Endothelial cell (in vitro differentiated cells): ENCODE results near the gene CDC42SE2. TPM values are rescaled to one million over a fixed set of nuclear protein-coding genes. Genes with fewer than 3 reads are reported as not detected.
A peak's percentile ranks its signal among the peaks of the same experiment; 100 is the strongest.

Source experiments
- DNase-seq: peaks from one replicate; pipeline ENCODE4 v3.0.0; 2021; ENCODE audit warnings: low spot score
- H3K27ac Mint-ChIP-seq: one replicate; pipeline ENCODE4 v1.8.0; 2021; ENCODE audit warnings: mixed read lengths, inconsistent platforms; ENCODE audit not compliant: unreplicated experiment
- H3K27me3 Mint-ChIP-seq: one replicate; pipeline ENCODE4 v1.8.0; 2021; ENCODE audit warnings: mild to moderate bottlenecking, moderate library complexity, mixed read lengths, inconsistent platforms; ENCODE audit not compliant: unreplicated experiment
- H3K36me3 Mint-ChIP-seq: one replicate; pipeline ENCODE4 v1.8.0; 2021; ENCODE audit warnings: mild to moderate bottlenecking, low read depth, mixed read lengths, inconsistent platforms; ENCODE audit not compliant: unreplicated experiment
- H3K4me1 Mint-ChIP-seq: one replicate; pipeline ENCODE4 v1.8.0; 2021; ENCODE audit warnings: mild to moderate bottlenecking, mixed read lengths, inconsistent platforms; ENCODE audit not compliant: unreplicated experiment
- H3K4me3 Mint-ChIP-seq: one replicate; pipeline ENCODE4 v1.8.0; 2021; ENCODE audit warnings: mild to moderate bottlenecking, mixed read lengths, inconsistent platforms; ENCODE audit not compliant: unreplicated experiment
- H3K9me3 Mint-ChIP-seq: one replicate; pipeline ENCODE4 v1.8.0; 2021; ENCODE audit warnings: mixed read lengths, inconsistent platforms; ENCODE audit not compliant: unreplicated experiment
- total RNA-seq: library from RNA; stranded (reverse); fragmentation: NEBNext Ultra II Directional; extraction: Animal tissue kit (Norgen Biotek cat#: 25700); gene quantifications from one replicate; pipeline ENCODE4 v1.2.1, GENCODE V29; 2021; ENCODE audit not compliant: unreplicated experiment
- TF ChIP-seq, protein P1 (sequence below): fragments of 200-600 bp; sonication (generic); IDR thresholded peaks from one replicate; pipeline ENCODE4 v1.5.0; 2021; ENCODE audit warnings: antibody characterized with exemption; ENCODE audit not compliant: unreplicated experiment

The CDC42SE2 gene
- total RNA-seq, 1 donor from 2014 or later = 22.2 TPM

DNA sequence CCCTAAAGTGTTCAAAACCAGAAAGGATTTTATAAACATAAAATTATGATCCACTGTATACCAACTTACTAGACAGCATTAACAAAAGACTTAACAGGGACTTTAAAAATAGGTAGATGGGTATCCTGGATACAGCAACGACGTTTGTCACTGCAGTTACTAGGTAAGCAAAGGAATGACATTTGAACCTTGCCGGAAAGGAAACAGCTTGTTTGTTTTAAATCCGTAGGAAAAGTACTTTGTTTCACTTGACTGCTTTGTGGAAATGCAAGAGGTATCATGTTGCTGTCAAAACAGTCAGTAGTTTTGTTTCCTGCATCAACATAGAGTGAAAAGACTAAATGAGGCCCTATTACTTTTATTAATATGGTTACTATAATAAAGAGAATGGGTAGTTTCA is 122.9 kb downstream of the CDC42SE2 start:
- Mint-ChIP-seq H3K27me3 (no peaks in the 10 kb centered on the region), H3K4me1 (peaks cover 51% of the 10 kb centered on the region), H3K36me3 (no peaks in the 10 kb centered on the region), H3K27ac (peak overlapping the region; percentile 83), H3K4me3 (peak overlapping the region; percentile 23), H3K9me3 (no peaks in the 10 kb centered on the region)
- TF ChIP-seq, protein P1, sequence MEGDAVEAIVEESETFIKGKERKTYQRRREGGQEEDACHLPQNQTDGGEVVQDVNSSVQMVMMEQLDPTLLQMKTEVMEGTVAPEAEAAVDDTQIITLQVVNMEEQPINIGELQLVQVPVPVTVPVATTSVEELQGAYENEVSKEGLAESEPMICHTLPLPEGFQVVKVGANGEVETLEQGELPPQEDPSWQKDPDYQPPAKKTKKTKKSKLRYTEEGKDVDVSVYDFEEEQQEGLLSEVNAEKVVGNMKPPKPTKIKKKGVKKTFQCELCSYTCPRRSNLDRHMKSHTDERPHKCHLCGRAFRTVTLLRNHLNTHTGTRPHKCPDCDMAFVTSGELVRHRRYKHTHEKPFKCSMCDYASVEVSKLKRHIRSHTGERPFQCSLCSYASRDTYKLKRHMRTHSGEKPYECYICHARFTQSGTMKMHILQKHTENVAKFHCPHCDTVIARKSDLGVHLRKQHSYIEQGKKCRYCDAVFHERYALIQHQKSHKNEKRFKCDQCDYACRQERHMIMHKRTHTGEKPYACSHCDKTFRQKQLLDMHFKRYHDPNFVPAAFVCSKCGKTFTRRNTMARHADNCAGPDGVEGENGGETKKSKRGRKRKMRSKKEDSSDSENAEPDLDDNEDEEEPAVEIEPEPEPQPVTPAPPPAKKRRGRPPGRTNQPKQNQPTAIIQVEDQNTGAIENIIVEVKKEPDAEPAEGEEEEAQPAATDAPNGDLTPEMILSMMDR = no peak
- no peak for DNase-seq

DNA sequence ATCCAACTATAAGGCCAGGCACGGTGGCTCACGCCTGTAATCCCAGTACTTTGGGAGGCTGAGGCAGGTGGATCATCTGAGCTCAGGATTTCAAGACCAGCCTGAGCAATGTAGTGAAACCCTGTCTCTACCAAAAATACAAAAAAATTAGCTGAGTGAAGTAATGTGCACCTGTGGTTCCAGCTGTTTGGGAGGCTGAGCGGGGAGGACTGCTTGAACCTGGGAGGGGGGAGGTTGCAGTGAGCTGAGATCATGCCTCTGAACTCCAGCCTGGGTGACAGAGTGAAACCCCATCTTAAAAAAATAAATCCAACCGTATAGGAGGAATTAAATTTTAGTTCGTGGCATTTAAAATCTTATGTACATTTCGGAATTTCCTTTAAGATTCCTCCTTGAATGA is 123.4 kb downstream of the CDC42SE2 start:
- Mint-ChIP-seq H3K36me3 (no peaks in the 10 kb centered on the region), H3K4me1 (peaks cover 48% of the 10 kb centered on the region), H3K4me3 (no peak overlapping the region), H3K9me3 (no peaks in the 10 kb centered on the region), H3K27me3 (no peaks in the 10 kb centered on the region), H3K27ac (peak overlapping the region; percentile 83)
- TF ChIP-seq, protein P1 = no peak
- DNase-seq = no peak

DNA sequence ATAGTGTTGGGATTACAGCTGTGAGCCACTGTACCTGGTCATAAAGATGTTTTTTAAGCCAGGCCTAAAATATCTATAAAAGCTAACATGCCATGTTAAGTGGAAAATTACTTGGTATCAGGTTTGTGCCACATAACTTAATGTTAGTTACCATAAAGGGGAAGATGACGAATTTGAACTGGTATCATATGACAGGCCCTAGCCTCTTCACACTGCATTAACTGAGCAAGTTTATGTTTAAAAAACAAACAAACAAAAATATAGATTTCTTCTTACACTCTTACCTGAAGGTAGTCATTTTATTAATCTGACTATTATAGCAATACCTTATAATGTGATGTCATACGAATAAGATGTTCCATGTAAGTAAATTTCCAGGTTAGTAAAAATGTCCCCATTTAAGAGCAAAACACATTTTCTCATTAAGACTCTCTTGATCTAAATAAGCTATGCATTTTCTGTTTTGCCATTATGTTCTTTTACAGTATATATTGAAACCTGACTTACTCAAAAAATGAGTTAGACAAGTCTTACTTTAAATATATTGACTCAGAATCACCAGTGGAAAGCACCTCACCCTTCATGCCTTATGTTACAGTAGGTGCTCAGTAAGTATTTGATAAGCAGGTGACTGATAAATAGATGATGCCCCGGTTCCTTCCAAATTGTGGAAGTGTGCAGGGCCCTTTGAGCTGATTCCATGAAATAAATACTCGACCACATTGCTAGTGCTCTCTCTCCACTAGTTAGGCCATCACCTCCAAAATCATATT is 125.4 kb downstream of the CDC42SE2 start:
- peak overlapping the region; percentile 36 for H3K27ac Mint-ChIP-seq
- TF ChIP-seq, protein P1 = no peak
- H3K36me3 Mint-ChIP-seq = peaks cover 6% of the 10 kb centered on the region
- no peak for DNase-seq
- no peaks in the 10 kb centered on the region for H3K9me3 Mint-ChIP-seq
- peaks cover 41% of the 10 kb centered on the region for H3K4me1 Mint-ChIP-seq
- no peak overlapping the region for H3K4me3 Mint-ChIP-seq
- no peaks in the 10 kb centered on the region for H3K27me3 Mint-ChIP-seq

DNA sequence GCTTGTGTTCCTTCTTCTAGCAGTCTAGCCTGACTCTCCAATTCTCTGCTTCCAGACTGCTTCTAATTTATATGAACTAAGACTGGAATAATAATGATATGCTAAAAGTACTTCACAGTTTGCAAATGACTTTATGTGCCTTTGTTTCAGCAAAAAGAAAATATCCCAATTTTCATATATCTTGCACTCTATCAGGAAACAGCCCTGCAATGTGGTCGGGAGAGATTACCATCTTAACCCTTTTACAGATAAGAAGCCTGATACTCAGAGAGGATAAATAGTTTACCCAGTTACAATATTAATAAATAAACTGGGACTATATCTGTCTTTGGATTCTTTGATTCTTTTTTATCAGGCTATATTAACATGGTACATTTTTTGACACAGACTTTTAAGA is 126.0 kb downstream of the CDC42SE2 start:
- no peaks in the 10 kb centered on the region for H3K9me3 Mint-ChIP-seq
- no peak overlapping the region for H3K4me3 Mint-ChIP-seq
- peaks cover 38% of the 10 kb centered on the region for H3K4me1 Mint-ChIP-seq
- TF ChIP-seq, protein P1 = no peak
- no peak for DNase-seq
- H3K36me3 Mint-ChIP-seq = peaks cover 6% of the 10 kb centered on the region
- H3K27me3 Mint-ChIP-seq = no peaks in the 10 kb centered on the region
- H3K27ac Mint-ChIP-seq = peak overlapping the region; percentile 5

DNA sequence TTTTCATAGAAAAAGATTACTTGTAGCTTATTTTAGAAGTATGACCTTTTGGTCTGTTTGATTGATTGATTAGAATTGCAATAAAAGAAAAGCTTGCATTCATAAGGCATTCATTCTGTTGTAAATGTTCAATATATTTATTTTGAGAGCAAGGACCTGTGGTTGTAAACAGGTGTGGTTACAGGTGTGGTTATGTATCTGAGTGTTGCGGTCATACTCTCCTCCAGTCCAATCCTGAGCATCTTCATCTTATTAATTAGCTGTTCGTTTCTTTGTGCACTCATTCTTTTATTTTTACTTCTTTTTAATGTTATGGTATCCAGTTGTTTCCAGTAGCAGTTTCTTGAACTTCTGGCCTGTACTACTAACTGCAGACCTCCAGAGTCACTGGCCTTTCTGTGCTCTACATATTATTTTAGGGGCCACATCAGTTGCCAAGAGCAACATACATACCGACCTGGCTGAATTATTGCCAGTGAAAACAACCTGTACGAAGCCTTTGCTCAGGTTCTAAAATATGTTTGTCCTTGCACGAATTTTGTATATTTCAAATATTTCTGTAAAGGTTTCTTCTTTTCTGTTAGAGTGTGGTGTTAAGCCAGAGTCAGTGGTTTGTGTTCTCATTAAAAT is 128.7 kb downstream of the CDC42SE2 start:
- H3K9me3 Mint-ChIP-seq = no peaks in the 10 kb centered on the region

More for the DNA sequence above, 128.7 kb downstream of the CDC42SE2 start:
- peaks cover 15% of the 10 kb centered on the region for H3K4me1 Mint-ChIP-seq
- DNase-seq = no peak
- peaks cover 6% of the 10 kb centered on the region for H3K36me3 Mint-ChIP-seq
- no peak overlapping the region for H3K4me3 Mint-ChIP-seq
- TF ChIP-seq, protein P1 = no peak
- no peaks in the 10 kb centered on the region for H3K27me3 Mint-ChIP-seq
- H3K27ac Mint-ChIP-seq = no peak overlapping the region
